ENCODE measurements around the gene NABP2.
A peak's percentile ranks its signal among the peaks of the same experiment; 100 is the strongest.

The NABP2 gene

GRCh38 chr12:56256326-56256960, 32.3 kb downstream of the NABP2 start:
- DNase-seq (ENCODE audit: low spot score): no peak
- H3K27ac ChIP-seq: no peak overlapping the region
- H3K4me3 ChIP-seq: peak overlapping the region; percentile 97
- TF ChIP-seq CTCF (IDR thresholded peaks at IDR 0.05): no peak

DNA sequence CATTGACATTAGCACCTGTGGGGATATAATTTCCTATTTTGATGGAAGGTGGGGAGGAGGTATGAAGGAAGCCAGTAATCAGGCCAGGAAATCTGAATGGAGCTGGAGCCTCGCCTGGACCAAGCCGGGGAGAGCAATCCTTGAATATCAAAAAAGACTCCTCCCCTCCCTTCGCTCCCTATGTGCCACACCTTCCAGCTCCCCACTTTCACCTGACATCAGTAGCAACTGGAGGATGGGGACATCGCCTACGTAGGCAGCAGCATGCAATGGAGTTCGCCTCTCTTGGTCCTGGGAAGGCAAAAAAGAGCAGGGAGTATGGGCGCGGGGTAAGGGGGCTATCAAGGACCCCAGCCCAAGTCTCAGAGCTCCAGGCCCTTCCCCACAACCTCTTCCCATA, 32.9 kb downstream of the NABP2 start:
- peak overlapping the region in 1 of 2 donors; percentile 93 for H3K27ac ChIP-seq
- no peak for DNase-seq (ENCODE audit: low spot score)
- peak overlapping the region; percentile 97 for H3K4me3 ChIP-seq
- TF ChIP-seq CTCF (IDR thresholded peaks at IDR 0.05): no peak

GRCh38 chr12:56257491-56258067, 33.4 kb downstream of the NABP2 start:
- no peak for DNase-seq (ENCODE audit: low spot score)
- Histone ChIP-seq H3K4me3 (peak overlapping the region; percentile 97), H3K27ac (peak overlapping the region; percentile 74 to 93)
- no peak for TF ChIP-seq CTCF (IDR thresholded peaks at IDR 0.05)

GRCh38 chr12:56258068-56258819, 34.1 kb downstream of the NABP2 start, which contains the start of gene ANKRD52:
TSS of gene ANKRD52 (minus strand) at chr12:56258384. CDS start at chr12:56258269, 115 bp downstream.
- Histone ChIP-seq H3K4me3 (peak within 1 kb of the TSS; percentile 97), H3K27ac (peak within 1 kb of the TSS; percentile 74 to 93)
- peak; percentile 86 for DNase-seq (ENCODE audit: low spot score)
- TF ChIP-seq CTCF (IDR thresholded peaks at IDR 0.05): peak; percentile 71

DNA sequence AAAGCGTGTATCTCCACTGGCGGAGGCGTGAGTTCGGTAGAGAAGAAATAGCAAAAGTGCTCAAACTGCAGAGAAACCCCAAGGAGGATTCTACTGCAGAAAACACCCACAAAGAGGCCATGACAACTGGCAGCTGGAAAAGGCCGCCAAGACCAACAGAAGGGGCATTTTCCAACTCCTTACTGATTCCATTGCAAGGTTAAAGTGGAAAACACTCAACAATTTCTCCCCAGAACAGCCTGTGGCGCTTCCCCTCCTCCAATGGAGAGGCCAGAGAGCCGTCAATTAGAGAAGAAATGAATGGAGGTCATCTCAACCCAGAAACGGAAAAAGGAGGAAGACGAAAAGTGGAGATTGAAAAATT, 34.7 kb downstream of the NABP2 start:
- H3K27ac ChIP-seq: peak overlapping the region; percentile 74 to 93
- TF ChIP-seq CTCF (IDR thresholded peaks at IDR 0.05): no peak
- DNase-seq (ENCODE audit: low spot score): no peak
- H3K4me3 ChIP-seq: peak overlapping the region; percentile 97

- H3K4me3 ChIP-seq: no peak overlapping the region
- H3K27ac ChIP-seq: no peak overlapping the region
- no peak for DNase-seq (ENCODE audit: low spot score)
- no peak for TF ChIP-seq CTCF (IDR thresholded peaks at IDR 0.05)
These were observed 36.2 kb downstream of the NABP2 start for GRCh38 chr12:56260380-56260779.

Measured in coronary artery (tissue), 2 donors.